OCI-LY7 (cell line): ENCODE results near the gene H2BK1. TPM values are rescaled to one million over a fixed set of nuclear protein-coding genes. Genes with fewer than 3 reads are reported as not detected.

Experiments used
- BruUV-seq: library from RNA; stranded (reverse); fragments of 400-500 nt; replicated peaks from 2 replicates; lab custom pipeline; 2021; lab: Mats Ljungman, UMichigan
- CTCF ChIA-PET: fragments of 300-600 bp; sonication (Branson Sonifier 250); formaldehyde crosslinking; loops from one replicate; lab custom pipeline; 2022; ENCODE audit warnings: antibody characterized with exemption; ENCODE audit not compliant: unreplicated experiment; lab: Charles Lee
- POLR2A ChIA-PET: fragments of 300-600 bp; sonication (Branson Sonifier 250); formaldehyde crosslinking; loops from one replicate; lab custom pipeline; 2022; ENCODE audit warnings: antibody characterized with exemption; lab: Charles Lee
- DNase-seq: peaks from one replicate; pipeline ENCODE4 v3.0.0-alpha.2; 2015; ENCODE audit warnings: low spot score
- H2AFZ ChIP-seq: fragments of 200-600 bp; sonication (generic), shearing (Covaris generic); 2 replicates; pipeline ENCODE4 v1.6.1; 2014; ENCODE audit warnings: mild to moderate bottlenecking, antibody characterized with exemption, low read length, moderate library complexity
- H3K27ac ChIP-seq: fragments of 200-600 bp; sonication (generic); 2 replicates; pipeline ENCODE4 v1.5.1; 2014; ENCODE audit warnings: mixed run types, low read depth, mild to moderate bottlenecking, moderate library complexity, low read length, inconsistent platforms; ENCODE audit not compliant: poor library complexity, severe bottlenecking
- H3K36me3 ChIP-seq: fragments of 200-600 bp; sonication (generic); 2 replicates; pipeline ENCODE4 v1.6.1; 2014; ENCODE audit warnings: mild to moderate bottlenecking, antibody characterized with exemption, low read length, moderate library complexity, mixed read lengths; ENCODE audit not compliant: insufficient read depth
- H3K4me1 ChIP-seq: fragments of 200-600 bp; sonication (generic); 2 replicates; pipeline ENCODE4 v1.5.1; 2014; ENCODE audit warnings: mild to moderate bottlenecking, low read length; ENCODE audit not compliant: insufficient read depth, poor library complexity, severe bottlenecking
- H3K4me2 ChIP-seq: fragments of 200-600 bp; sonication (generic); 2 replicates; pipeline ENCODE4 v1.6.1; 2014; ENCODE audit warnings: mild to moderate bottlenecking, low read length
- H3K4me3 ChIP-seq: fragments of 200-600 bp; sonication (generic); 2 replicates; pipeline ENCODE4 v1.5.1; 2014; ENCODE audit warnings: mild to moderate bottlenecking, low read depth, low read length; ENCODE audit not compliant: poor library complexity, severe bottlenecking
- H3K79me2 ChIP-seq: fragments of 200-600 bp; sonication (generic); 2 replicates; pipeline ENCODE4 v1.6.1; 2016; ENCODE audit warnings: low read depth, mild to moderate bottlenecking, low read length, moderate library complexity, mixed read lengths; ENCODE audit not compliant: insufficient read depth
- H3K9me2 ChIP-seq: fragments of 200-600 bp; sonication (generic); 2 replicates; pipeline ENCODE4 v1.6.1; 2016; ENCODE audit warnings: mild to moderate bottlenecking, low read length, mixed read lengths; ENCODE audit not compliant: insufficient read depth
- H3K9me3 ChIP-seq: fragments of 200-600 bp; sonication (generic); 2 replicates; pipeline ENCODE4 v1.6.1; 2014; ENCODE audit warnings: mild to moderate bottlenecking, mixed run types, low read length, mixed read lengths
- H4K20me1 ChIP-seq: fragments of 200-600 bp; sonication (generic); 2 replicates; pipeline ENCODE4 v1.6.1; 2014; ENCODE audit warnings: mild to moderate bottlenecking, antibody characterized with exemption, low read length, moderate library complexity, mixed read lengths; ENCODE audit not compliant: insufficient read depth
- CTCF ChIP-seq: fragments of 200-600 bp; sonication (generic); conservative IDR thresholded peaks from 2 replicates; pipeline ENCODE4 v1.5.1; 2014; ENCODE audit warnings: mild to moderate bottlenecking, antibody characterized with exemption, low read length, moderate library complexity, mixed read lengths
- EZH2phosphoT487 ChIP-seq: fragments of 200-600 bp; sonication (generic); IDR thresholded peaks from 2 replicates; pipeline ENCODE4 v1.6.1; 2018; ENCODE audit warnings: low read depth, borderline replicate concordance, mild to moderate bottlenecking, mixed run types, antibody characterized with exemption, low read length, moderate library complexity, mixed read lengths
- intact Hi-C: fragments of 100-400 bp; cut with micrococcal nuclease; formaldehyde crosslinking; loops from one replicate; pipeline ENCODE4 v1.10.0; 2022; ENCODE audit not compliant: unreplicated experiment
- total RNA-seq, 2 experiments: library from RNA; depleted of rRNA in 1 of 2; stranded (reverse); fragments of >200 nt in 1 of 2; shearing (Covaris generic) in 1 of 2; gene quantifications; 2 replicates each; pipeline ENCODE4 v1.2.3, GENCODE V29; 2014 to 2022

Gene H2BK1
- total RNA-seq, 2 experiments from 2014 or later: not detected

DNA sequence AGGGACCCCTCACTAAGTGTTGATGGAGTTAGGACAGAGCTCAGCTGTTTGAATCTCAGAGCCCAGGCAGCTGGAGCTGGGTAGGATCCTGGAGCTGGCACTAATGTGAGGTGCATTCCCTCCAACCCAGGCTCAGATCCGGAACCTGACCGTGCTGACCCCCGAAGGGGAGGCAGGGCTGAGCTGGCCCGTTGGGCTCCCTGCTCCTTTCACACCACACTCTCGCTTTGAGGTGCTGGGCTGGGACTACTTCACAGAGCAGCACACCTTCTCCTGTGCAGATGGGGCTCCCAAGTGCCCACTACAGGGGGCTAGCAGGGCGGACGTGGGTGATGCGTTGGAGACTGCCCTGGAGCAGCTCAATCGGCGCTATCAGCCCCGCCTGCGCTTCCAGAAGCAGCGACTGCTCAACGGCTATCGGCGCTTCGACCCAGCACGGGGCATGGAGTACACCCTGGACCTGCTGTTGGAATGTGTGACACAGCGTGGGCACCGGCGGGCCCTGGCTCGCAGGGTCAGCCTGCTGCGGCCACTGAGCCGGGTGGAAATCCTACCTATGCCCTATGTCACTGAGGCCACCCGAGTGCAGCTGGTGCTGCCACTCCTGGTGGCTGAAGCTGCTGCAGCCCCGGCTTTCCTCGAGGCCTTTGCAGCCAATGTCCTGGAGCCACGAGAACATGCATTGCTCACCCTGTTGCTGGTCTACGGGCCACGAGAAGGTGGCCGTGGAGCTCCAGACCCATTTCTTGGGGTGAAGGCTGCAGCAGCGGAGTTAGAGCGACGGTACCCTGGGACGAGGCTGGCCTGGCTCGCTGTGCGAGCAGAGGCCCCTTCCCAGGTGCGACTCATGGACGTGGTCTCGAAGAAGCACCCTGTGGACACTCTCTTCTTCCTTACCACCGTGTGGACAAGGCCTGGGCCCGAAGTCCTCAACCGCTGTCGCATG is 27.2 kb upstream of the H2BK1 start:
- Histone ChIP-seq H3K4me1 (peaks cover 24% of the 10 kb centered on the region), H3K9me3 (no peaks in the 10 kb centered on the region), H3K27ac (no peak overlapping the region), H3K36me3 (peaks cover 23% of the 10 kb centered on the region; the same call in 1 of the 2 replicates), H3K79me2 (peaks cover 14% of the 10 kb centered on the region; the same call in 1 of the 2 replicates), H3K9me2 (no peaks in the 10 kb centered on the region), H3K4me2 (no peak overlapping the region), H3K4me3 (no peak overlapping the region), H2AFZ (no peak overlapping the region), H4K20me1 (no peaks in the 10 kb centered on the region; the same call in 1 of the 2 replicates)
- no peak for DNase-seq
- CTCF ChIA-PET: interaction anchor here (1.2 kb wide), 1 partner anchor 8 kb away, joined by 6 read pairs; no protein-coding TSS in a partner anchor
- POLR2A ChIA-PET: interaction anchor here (2.0 kb wide), 1 partner anchor 10 kb away, joined by 14 read pairs; the partner anchor contains the start of gene ABCF2
- TF ChIP-seq CTCF (no peak), EZH2phosphoT487 (no peak)
- no TSS peak for BruUV-seq
- intact Hi-C loops: loop anchor here (10.0 kb wide), 1 partner anchor 1613 kb away; no protein-coding TSS in a partner anchor

DNA sequence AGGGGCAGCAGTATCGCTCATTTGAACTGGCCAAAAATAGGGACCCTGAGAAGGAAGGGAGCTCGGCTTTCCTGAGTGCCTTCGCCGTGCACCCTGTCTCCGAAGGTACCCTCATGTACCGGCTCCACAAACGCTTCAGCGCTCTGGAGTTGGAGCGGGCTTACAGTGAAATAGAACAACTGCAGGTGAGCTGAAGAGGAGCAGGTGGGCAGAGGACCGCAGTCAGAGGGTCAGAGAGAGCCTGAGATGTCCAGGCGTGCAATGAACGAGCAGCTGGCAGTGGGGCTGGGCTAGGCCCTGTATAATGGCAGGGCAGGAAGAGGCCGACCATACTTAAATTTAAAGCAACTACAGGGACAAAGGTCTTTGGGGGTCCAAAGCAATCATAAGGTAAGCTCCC is 26.1 kb upstream of the H2BK1 start:
- H3K36me3 ChIP-seq: peaks cover 23% of the 10 kb centered on the region; the same call in 1 of the 2 replicates
- intact Hi-C loops: loop anchor here (10.0 kb wide), 1 partner anchor 1612 kb away; no protein-coding TSS in a partner anchor
- no peaks in the 10 kb centered on the region for H3K9me2 ChIP-seq
- no peaks in the 10 kb centered on the region for H3K9me3 ChIP-seq
- CTCF ChIA-PET: interaction anchor here (1.2 kb wide), 1 partner anchor 9 kb away, joined by 6 read pairs; no protein-coding TSS in a partner anchor
- H2AFZ ChIP-seq: no peak overlapping the region
- H3K79me2 ChIP-seq: peaks cover 14% of the 10 kb centered on the region; the same call in 1 of the 2 replicates
- no peak overlapping the region for H3K27ac ChIP-seq
- no TSS peak for BruUV-seq
- H4K20me1 ChIP-seq: no peaks in the 10 kb centered on the region; the same call in 1 of the 2 replicates
- peaks cover 29% of the 10 kb centered on the region for H3K4me1 ChIP-seq
- no peak for DNase-seq
- POLR2A ChIA-PET: interaction anchor here (2.0 kb wide), 1 partner anchor 9 kb away, joined by 14 read pairs; the partner anchor contains the start of gene ABCF2
- no peak for TF ChIP-seq CTCF
- no peak for TF ChIP-seq EZH2phosphoT487
- H3K4me3 ChIP-seq: no peak overlapping the region
- no peak overlapping the region for H3K4me2 ChIP-seq
